Psoas muscle (tissue), 8 donors: ENCODE results near the gene KCNK4. TPM values are rescaled to one million over a fixed set of nuclear protein-coding genes. Genes with fewer than 3 reads are reported as not detected.

ENCODE experiments used
- ATAC-seq, 4 donors: fragments of 200-7000 bp; cut with Tn5 transposase; one replicate each; pipeline ENCODE4 v1.9.1; 2020; ENCODE audit warnings: moderate library complexity in 3 of 4, mild to moderate bottlenecking in 2 of 4
- DNase-seq, 2 donors: peaks; one replicate each; pipeline ENCODE4 v3.0.0-alpha.2; 2020
- H3K27ac ChIP-seq: fragments of 200-600 bp; one replicate; pipeline ENCODE4 v1.8.0; 2022
- H3K27me3 ChIP-seq, 3 donors: fragments of 200-600 bp in 1 of 3; one replicate each; pipeline versions ENCODE4 v1.6.1 to v1.8.0; 2013 to 2022; ENCODE audit warnings: low read length in 2 of 3, mild to moderate bottlenecking in 2 of 3, moderate library complexity in 1 of 3; ENCODE audit not compliant: insufficient read depth in 3 of 3
- H3K36me3 ChIP-seq, 2 donors: fragments of 200-600 bp in 1 of 2; one replicate each; pipeline versions ENCODE4 v1.6.1 to v1.8.0; 2013 to 2022; ENCODE audit warnings: low read depth in 1 of 2, mild to moderate bottlenecking in 1 of 2, moderate library complexity in 1 of 2; ENCODE audit not compliant: insufficient read depth in 1 of 2
- H3K4me1 ChIP-seq: fragments of 200-600 bp; one replicate; pipeline ENCODE4 v1.8.0; 2022
- H3K4me3 ChIP-seq: fragments of 200-600 bp; one replicate; pipeline ENCODE4 v1.8.0; 2022; ENCODE audit warnings: mild to moderate bottlenecking
- H3K9me3 ChIP-seq: fragments of 200-600 bp; one replicate; pipeline ENCODE4 v1.8.0; 2022
- CTCF ChIP-seq: fragments of 200-600 bp; IDR thresholded peaks from one replicate; pipeline ENCODE4 v1.8.0; 2022; ENCODE audit warnings: antibody characterized with exemption
- WGBS, 3 donors: extraction: QIAGEN DNeasy Blood & Tissue Kit; methylation state at CpG; one replicate each; pipeline versions ENCODE4 v1.1.6 to v1.1.7; 2013; 5-methylcytosine and 5-hydroxymethylcytosine counted together
- intact Hi-C, 2 donors: fragments of 100-400 bp; cut with DNase I; formaldehyde crosslinking; loops; one replicate each; pipeline versions ENCODE4 v1.11.0 to v1.14.2; 2022
- polyA plus RNA-seq, 3 donors: library from polyadenylated mRNA; stranded (reverse); fragments of 200-250 nt; gene quantifications; one replicate each; pipeline ENCODE4 v1.2.3, GENCODE V29; 2013
- total RNA-seq, 4 donors: library from RNA; stranded (reverse); fragmentation: NEBNext Ultra II Directional in 2 of 4; extraction: Animal tissue kit (Norgen Biotek cat#: 25700) in 2 of 4; gene quantifications; one replicate each; pipeline versions ENCODE4 v1.2.1 to v1.2.4, GENCODE V29; 2021 to 2023
- donor health status: healthy with polysubstance abuse.
- donor health status: DM: no; HTN: no; CAD: no; lungs with moderate emphysema.
- donor health status: Bipolar disorder and iron deficiency.
- donor health status: healthy.
- donor health status: DM: yes; HTN: yes; CAD: no.
- donor health status: DM: no; HTN: no; CAD: no.
- donor health status: DM: no; HTN: no; CAD: no.
- donor health status: DM: yes; HTN: yes; CAD: no.

KCNK4 gene
- total and polyA plus RNA-seq, 7 donors = not detected

GRCh38 chr11:64339754-64340408, 48.8 kb downstream of the KCNK4 start, which contains the start of gene CCDC88B:
Gene CCDC88B (plus strand): TSS chr11:64340204. CDS start chr11:64340267, 63 bp downstream.
- H3K27ac ChIP-seq = no peak within 1 kb of the TSS

GRCh38 chr11:64340671-64341335, 49.7 kb downstream of the KCNK4 start:
- WGBS, 3 donors = 36 to 47% (median 42%) methylated on average over 27 to 33 of the region's 33 CpGs
- ATAC-seq (no peak), DNase-seq (peak in 1 of 2 donors; percentile 70)
- Histone ChIP-seq H3K27me3 (no peaks in the 10 kb centered on the region), H3K4me1 (peaks cover 5% of the 10 kb centered on the region), H3K36me3 (no peaks in the 10 kb centered on the region), H3K9me3 (no peaks in the 10 kb centered on the region), H3K4me3 (no peak overlapping the region), H3K27ac (no peak overlapping the region)
- intact Hi-C loops = no loop called here
- TF ChIP-seq CTCF = no peak

More at GRCh38 chr11:64339754-64340408, 48.8 kb downstream of the KCNK4 start, which contains the start of gene CCDC88B:
- no peak for TF ChIP-seq CTCF
- Histone ChIP-seq H3K27me3 (no peaks in the 10 kb centered on the region), H3K36me3 (no peaks in the 10 kb centered on the region), H3K4me1 (peaks cover 5% of the 10 kb centered on the region), H3K4me3 (no peak within 1 kb of the TSS), H3K9me3 (no peaks in the 10 kb centered on the region)
- ATAC-seq (no peak), DNase-seq (peak; percentile 59 to 77)
- WGBS, 3 donors = 62 to 75% (median 73%) methylated on average over 13 to 16 of the region's 16 CpGs
- intact Hi-C loops = no loop called here

- 79 to 86% (median 80%) methylated on average over 19 to 21 of the region's 21 CpGs for WGBS, 3 donors
- ATAC-seq (no peak), DNase-seq (no peak)
- intact Hi-C loops = no loop called here
- no peak for TF ChIP-seq CTCF
- H3K27ac ChIP-seq = no peak overlapping the region
- H3K27me3 ChIP-seq = no peaks in the 10 kb centered on the region
- no peaks in the 10 kb centered on the region for H3K36me3 ChIP-seq
- peaks cover 5% of the 10 kb centered on the region for H3K4me1 ChIP-seq
- H3K9me3 ChIP-seq = no peaks in the 10 kb centered on the region
- no peak overlapping the region for H3K4me3 ChIP-seq
These were observed 50.3 kb downstream of the KCNK4 start for GRCh38 chr11:64341429-64341828.

GRCh38 chr11:64341851-64342791, 51.0 kb downstream of the KCNK4 start:
- intact Hi-C loops = loop anchor here in 1 of 2 donors (2.0 kb wide), 1 partner anchor 57 kb away; the partner anchor contains the start of genes BAD and GPR137

More at GRCh38 chr11:64341851-64342791, 51.0 kb downstream of the KCNK4 start:
- DNase-seq (peak; percentile 91 to 95), ATAC-seq (peak; percentile 93 to 97 (median 95))
- H3K27me3 ChIP-seq = no peaks in the 10 kb centered on the region
- H3K36me3 ChIP-seq = no peaks in the 10 kb centered on the region
- H3K4me1 ChIP-seq = peaks cover 5% of the 10 kb centered on the region
- H3K4me3 ChIP-seq = peak overlapping the region; percentile 64
- 11 to 19% (median 14%) methylated on average over 49 to 55 of the region's 55 CpGs for WGBS, 3 donors
- H3K27ac ChIP-seq = peak overlapping the region; percentile 85
- TF ChIP-seq CTCF = peak; percentile 51
- H3K9me3 ChIP-seq = no peaks in the 10 kb centered on the region
